WI38 (cell line): ENCODE measurements around the gene RSPH9.

Experiments
- H3K4me3 ChIP-seq: 2 replicates; pipeline ENCODE4 v1.5.1; 2011; ENCODE audit warnings: low read depth, mild to moderate bottlenecking, control low read depth, low read length
- TF ChIP-seq, protein P1 (sequence below): IDR thresholded peaks from 2 replicates; pipeline ENCODE4 v1.5.1; 2012; ENCODE audit warnings: low read depth, mild to moderate bottlenecking, control low read depth, low read length

The RSPH9 gene

DNA sequence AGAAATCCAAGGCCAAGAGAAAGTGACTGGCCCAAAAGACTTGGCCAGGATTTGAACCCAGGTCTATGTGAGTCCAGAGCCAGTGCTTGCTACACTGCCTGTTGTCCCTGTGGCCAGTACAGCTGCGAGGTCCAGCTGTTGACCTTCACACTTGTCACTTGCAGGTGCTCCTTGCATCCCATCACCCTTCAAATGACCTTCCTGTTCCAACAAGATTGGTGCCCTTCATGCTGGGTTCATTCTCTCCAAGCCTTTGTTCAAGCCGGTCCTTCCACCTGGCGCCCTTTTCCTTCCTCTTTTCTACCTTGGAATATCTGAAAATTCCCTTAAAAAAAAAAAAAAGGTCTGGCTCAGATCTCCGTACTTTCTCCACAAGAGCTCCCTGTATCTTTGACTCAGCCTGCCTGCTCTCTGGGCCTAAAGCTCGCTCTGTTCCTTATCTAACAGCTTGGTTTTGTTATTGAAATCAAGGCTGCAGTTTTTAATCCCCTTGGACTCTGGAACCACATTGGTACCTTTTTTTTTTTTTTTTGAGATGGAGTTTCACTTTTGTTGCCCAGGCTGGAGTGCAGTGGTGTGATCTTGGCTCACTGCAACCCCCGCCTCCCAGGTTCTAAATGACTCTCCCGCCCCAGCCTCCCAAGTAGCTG is 64.9 kb downstream of the RSPH9 start:
- TF ChIP-seq, protein P1, sequence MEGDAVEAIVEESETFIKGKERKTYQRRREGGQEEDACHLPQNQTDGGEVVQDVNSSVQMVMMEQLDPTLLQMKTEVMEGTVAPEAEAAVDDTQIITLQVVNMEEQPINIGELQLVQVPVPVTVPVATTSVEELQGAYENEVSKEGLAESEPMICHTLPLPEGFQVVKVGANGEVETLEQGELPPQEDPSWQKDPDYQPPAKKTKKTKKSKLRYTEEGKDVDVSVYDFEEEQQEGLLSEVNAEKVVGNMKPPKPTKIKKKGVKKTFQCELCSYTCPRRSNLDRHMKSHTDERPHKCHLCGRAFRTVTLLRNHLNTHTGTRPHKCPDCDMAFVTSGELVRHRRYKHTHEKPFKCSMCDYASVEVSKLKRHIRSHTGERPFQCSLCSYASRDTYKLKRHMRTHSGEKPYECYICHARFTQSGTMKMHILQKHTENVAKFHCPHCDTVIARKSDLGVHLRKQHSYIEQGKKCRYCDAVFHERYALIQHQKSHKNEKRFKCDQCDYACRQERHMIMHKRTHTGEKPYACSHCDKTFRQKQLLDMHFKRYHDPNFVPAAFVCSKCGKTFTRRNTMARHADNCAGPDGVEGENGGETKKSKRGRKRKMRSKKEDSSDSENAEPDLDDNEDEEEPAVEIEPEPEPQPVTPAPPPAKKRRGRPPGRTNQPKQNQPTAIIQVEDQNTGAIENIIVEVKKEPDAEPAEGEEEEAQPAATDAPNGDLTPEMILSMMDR: no peak
- H3K4me3 ChIP-seq: no peak overlapping the region

DNA sequence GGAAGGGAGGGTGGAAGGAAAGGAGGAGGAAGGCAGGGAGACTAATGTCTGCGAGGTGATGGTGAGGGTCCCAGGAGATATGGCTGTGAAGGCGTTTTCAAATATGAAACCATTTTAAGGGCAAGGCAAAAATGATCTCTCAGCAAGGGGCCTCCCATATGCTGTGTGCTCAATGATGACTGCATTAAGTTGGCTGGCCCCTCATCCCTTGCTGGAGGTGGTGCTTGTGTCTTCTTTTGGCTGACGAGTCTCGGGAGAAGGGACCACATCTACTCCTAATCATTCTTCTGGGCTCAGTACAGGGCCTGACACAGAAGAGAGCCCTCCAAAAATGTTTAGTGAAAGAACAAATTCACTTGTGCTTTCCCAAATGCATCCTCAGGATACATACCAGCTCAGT is 65.7 kb downstream of the RSPH9 start:
- TF ChIP-seq, protein P1: no peak
- H3K4me3 ChIP-seq: no peak overlapping the region

DNA sequence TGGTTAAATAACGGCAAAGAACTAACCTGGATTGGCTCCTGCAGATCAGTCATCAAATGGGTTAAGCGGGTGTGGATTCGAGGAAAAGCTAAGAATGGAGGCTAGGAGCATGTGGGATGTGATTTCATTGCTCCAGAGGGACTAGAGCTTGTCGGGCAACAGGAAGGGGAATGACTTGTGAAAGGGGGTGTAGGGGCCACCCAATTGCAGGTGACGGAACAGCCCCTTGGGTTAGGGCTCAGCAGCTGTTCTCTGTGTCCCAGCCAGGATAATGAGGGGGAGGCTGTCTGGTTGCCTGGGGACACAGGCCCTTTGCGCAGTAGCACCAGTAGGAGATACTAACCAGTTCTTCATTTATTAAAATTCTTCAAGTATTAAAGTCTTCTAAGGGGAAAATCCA is 67.7 kb downstream of the RSPH9 start:
- no peak overlapping the region for H3K4me3 ChIP-seq
- TF ChIP-seq, protein P1: no peak

DNA sequence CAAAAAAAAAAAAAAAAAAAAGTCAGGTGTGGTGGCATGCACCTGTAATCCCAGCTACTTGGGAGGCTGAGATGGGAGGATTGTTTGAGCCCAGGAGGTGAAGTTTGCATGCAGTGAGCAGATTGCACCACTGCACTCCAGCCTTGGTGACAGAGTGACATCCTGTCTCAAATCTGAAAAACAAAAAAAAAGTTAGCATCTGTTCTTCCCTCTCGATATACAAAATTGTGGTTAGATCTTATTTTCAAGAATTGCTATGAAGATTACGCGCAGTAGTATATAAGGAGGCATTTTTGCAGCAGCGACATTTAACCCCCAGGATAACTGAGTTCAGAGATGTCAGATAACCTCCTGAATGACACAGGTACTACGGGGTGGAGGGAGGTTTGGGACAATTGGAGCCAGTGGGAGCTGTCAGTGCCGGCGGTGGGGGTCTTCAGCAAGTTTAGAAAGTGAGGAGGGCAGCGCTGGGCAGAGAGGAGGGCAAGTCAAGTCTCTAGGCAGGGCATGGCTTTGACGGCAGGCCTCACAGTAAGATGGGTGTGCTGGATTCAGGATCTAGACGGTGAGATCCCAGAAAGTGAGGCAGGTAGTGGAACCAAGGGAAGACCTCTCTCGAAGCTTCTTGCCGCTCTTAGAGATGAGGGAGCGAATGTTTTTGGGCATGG is 68.9 kb downstream of the RSPH9 start:
- H3K4me3 ChIP-seq: no peak overlapping the region
- TF ChIP-seq, protein P1: no peak

DNA sequence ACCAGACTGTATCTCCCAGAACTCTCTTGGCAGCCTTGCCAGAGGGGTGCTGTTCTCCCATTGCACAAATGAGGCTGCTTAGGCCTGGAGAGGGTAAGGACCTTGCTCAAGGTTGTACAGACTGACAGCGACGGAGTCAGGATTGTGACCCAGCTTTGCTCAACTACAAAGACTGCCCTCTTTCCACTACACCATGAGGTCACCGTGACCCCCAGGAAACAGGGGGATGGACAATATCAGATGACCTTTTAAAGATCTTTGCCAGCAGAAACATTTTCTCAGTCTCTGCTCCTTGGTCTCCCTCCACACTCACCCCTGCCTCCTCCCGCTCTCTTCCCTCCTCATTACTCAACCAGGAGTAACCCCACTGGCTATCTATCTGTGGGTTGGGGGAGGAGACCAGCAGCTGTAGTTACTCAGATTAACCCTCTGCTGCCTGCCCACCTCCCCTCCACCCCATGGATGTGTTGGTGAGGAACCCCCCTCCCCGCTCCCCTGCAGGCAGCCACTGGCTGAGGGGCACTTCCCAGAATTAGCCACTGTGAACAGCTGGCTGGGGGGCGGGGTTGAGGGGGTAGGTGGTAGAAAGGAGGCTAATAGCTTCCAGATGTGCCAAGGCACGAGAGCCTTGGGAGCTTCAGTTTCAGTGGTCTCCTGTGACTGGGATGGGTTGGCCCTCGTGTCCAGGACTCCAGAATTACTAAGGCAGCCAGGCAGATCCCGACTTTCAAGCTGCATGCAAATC is 69.6 kb downstream of the RSPH9 start:
- TF ChIP-seq, protein P1: no peak
- H3K4me3 ChIP-seq: no peak overlapping the region

DNA sequence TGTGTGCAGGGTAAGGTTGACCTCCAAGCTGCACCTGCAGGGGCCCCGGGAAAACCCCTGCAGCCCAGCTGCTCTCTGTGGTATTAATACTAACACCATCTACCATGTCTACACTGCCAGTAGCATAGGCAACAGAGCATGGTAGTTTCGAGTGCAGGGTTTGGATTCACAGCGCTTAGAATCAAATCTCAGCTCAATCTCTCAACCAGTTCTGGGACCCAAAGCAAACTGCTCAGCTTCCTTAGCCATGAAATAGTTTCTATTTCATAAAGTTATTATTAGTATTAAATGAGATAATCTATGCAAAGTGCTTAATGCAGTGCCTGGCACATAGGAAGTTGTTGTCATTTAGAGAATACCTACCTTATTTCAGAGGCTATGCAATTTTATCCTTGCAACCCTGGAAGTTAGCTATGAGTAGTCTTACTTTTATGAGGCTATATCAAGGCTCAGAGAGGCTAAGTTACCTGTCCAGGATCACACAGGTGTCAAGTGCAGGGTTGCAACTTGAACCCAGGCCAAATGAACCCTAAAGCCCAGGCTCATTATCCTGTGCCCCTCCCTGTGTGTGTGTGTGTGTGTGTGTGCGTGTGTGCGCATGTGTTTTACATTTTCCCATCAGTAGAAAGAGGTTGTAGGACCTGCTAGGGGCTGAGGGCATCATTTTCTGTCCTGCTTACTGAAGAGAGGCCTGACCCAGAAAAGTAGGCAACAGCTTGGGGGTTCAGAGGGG is 70.4 kb downstream of the RSPH9 start:
- TF ChIP-seq, protein P1: no peak
- H3K4me3 ChIP-seq: no peak overlapping the region
